HG02678 (cell line): ENCODE measurements around the gene AZU1.
"Not testable (repeated sequence)": the region's sequence is repeated elsewhere in the genome, so short reads cannot be mapped to it uniquely, and the experiment has no call there.

Experiments used
- ATAC-seq: cut with Tn5 transposase; IDR thresholded peaks from one replicate; pipeline ENCODE4 v1.9.1; 2021; ENCODE audit warnings: mild to moderate bottlenecking, moderate library complexity; ENCODE audit not compliant: unreplicated experiment

Gene AZU1

GRCh38 chr19:852136-853013 lies 24.7 kb downstream of the AZU1 start, which contains the start of gene ELANE:
TSS of gene ELANE (plus strand) at chr19:852303. CDS start at chr19:852329, 26 bp downstream.
- no peak for ATAC-seq

- no peak for ATAC-seq
Observed at GRCh38 chr19:853014-853585, 25.5 kb downstream of the AZU1 start.

GRCh38 chr19:853614-854220 lies 26.1 kb downstream of the AZU1 start:
- ATAC-seq, result not testable (repeated sequence)

- no peak for ATAC-seq
Observed at GRCh38 chr19:854549-854948, 26.9 kb downstream of the AZU1 start.

- ATAC-seq, result no peak
Observed at GRCh38 chr19:855142-855541, 27.5 kb downstream of the AZU1 start.

GRCh38 chr19:855566-856120 lies 28.0 kb downstream of the AZU1 start:
- no peak for ATAC-seq

GRCh38 chr19:858284-858683 lies 30.6 kb downstream of the AZU1 start:
- no peak for ATAC-seq

- no peak for ATAC-seq
Observed at GRCh38 chr19:858868-859843, 31.5 kb downstream of the AZU1 start, which contains the start of gene CFD. TSS of gene CFD (plus strand) at chr19:859664. CDS start at chr19:859690, 26 bp downstream.

GRCh38 chr19:861141-861755 lies 33.6 kb downstream of the AZU1 start:
- no peak for ATAC-seq

GRCh38 chr19:861756-862580 lies 34.3 kb downstream of the AZU1 start:
- ATAC-seq, result no peak

GRCh38 chr19:862581-863314 lies 35.1 kb downstream of the AZU1 start:
- ATAC-seq, result no peak

GRCh38 chr19:863315-863620 lies 35.6 kb downstream of the AZU1 start:
- no peak for ATAC-seq

- ATAC-seq, result no peak
Observed at GRCh38 chr19:866769-867300, 39.2 kb downstream of the AZU1 start.

- ATAC-seq, result no peak
Observed at GRCh38 chr19:867301-867793, 39.7 kb downstream of the AZU1 start.

GRCh38 chr19:867855-868457 lies 40.3 kb downstream of the AZU1 start:
- no peak for ATAC-seq

GRCh38 chr19:868458-869244 lies 41.0 kb downstream of the AZU1 start:
- ATAC-seq, result no peak
